GM23248 (cell line): ENCODE data around the gene WNT9A.

Experiments
- EZH2 ChIP-seq: fragments of 200-600 bp; sonication (generic); IDR thresholded peaks from 2 replicates; pipeline ENCODE4 v1.6.1; 2018; ENCODE audit warnings: antibody characterized with exemption, mild to moderate bottlenecking; ENCODE audit not compliant: insufficient read depth, poor library complexity, severe bottlenecking
- EZH2phosphoT487 ChIP-seq: fragments of 200-600 bp; sonication (generic); IDR thresholded peaks from 2 replicates; pipeline ENCODE4 v1.6.1; 2018; ENCODE audit warnings: antibody characterized with exemption, moderate library complexity, mild to moderate bottlenecking, low read depth; ENCODE audit not compliant: insufficient read depth

GRCh38 chr1:227918083-227918700 is 29.5 kb downstream of the WNT9A start:
- TF ChIP-seq EZH2phosphoT487: no peak
- TF ChIP-seq EZH2: no peak
